HG02610 (cell line): ENCODE data around the gene DNM3.

Source experiments
- ATAC-seq: cut with Tn5 transposase; IDR thresholded peaks from one replicate; pipeline ENCODE4 v1.9.1; 2021; ENCODE audit warnings: mild to moderate bottlenecking, moderate library complexity; ENCODE audit not compliant: unreplicated experiment

Gene DNM3

GRCh38 chr1:171916315-171916771 is 75.0 kb downstream of the DNM3 start:
- ATAC-seq: no peak

GRCh38 chr1:171917331-171917730 is 76.0 kb downstream of the DNM3 start:
- ATAC-seq: no peak

GRCh38 chr1:171919891-171920887 is 78.9 kb downstream of the DNM3 start:
- ATAC-seq: no peak

DNA sequence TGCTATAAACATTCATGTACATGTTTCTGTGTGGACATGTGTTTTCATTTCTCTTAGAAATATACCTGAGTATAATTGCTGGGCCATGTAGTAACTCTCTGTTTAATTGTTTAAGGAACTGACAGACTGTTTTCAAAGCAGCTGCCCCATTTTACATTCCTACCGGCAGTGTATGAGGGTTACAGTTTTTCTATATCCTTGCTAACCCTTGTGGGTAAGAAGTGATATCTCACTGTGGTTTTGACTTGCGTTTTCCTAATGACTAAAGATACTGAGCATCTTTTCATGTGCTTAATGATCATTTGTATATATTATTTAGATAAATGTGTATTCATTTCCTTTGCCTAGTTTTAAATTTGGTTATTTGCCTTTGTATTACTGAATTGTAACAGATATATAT is 81.7 kb downstream of the DNM3 start:
- no peak for ATAC-seq

- ATAC-seq: no peak
Observed at GRCh38 chr1:171929121-171929520, 87.8 kb downstream of the DNM3 start.

DNA sequence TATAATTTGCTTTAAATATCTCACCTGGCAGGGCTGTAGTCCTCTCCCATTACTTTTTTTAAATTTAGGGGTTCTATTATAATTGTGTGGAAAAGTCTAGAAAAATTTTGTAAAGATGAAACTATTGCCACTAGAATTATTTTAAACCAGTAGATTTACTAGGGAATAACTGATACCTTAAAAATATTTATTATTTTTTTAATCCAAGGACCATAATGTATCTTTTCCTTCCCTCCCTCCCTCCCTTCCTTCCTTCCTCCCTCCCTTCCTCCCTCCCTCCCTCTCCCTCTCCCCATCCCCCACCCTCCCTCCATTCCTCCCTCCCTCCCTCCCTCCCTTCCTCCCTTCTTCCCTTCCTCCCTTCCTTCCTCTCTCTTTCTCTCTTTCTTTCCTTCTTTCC is 90.5 kb downstream of the DNM3 start:
- ATAC-seq: no peak

GRCh38 chr1:171934664-171935063 is 93.4 kb downstream of the DNM3 start:
- ATAC-seq: no peak

DNA sequence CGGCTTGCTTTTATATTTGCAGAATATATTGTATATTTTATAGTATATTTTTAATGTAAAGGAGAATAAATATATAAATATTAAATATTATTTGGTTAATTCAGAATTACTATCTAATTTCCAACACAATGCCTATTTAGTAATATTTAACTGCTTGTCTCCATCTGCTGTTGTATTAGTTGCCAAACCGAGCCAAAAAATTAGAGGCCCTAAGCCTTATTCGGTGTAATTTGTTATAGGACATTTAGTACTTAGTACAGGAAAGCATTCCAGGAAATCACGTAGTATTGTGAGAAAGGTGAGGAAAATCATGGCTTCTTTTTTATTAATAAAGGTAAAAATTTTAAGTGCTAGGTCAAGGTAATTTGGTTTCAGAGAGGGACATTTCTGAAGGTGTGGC is 93.8 kb downstream of the DNM3 start:
- ATAC-seq: no peak

DNA sequence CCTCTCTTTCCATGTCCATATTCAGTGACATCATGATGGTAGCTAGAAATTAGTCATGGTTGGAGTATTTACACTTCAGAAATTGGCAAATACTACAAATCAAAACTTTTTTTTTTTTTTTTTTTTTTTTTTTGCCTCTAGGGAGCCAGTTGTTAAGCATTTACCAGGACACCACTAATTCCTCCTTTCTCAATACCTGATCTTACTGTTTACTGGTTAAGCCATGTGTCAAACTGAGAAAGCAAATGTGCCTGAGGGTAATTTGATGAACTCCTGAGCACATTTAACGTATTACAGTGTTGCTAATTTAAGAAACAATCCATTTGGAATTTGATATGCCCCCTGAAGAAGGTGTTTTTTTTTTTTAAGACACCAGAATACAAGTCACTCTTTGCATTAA is 94.4 kb downstream of the DNM3 start:
- no peak for ATAC-seq

GRCh38 chr1:171937938-171938337 is 96.6 kb downstream of the DNM3 start:
- no peak for ATAC-seq

- ATAC-seq: no peak
Observed at GRCh38 chr1:171939740-171940139, 98.4 kb downstream of the DNM3 start.

GRCh38 chr1:171940368-171940767 is 99.1 kb downstream of the DNM3 start:
- no peak for ATAC-seq

DNA sequence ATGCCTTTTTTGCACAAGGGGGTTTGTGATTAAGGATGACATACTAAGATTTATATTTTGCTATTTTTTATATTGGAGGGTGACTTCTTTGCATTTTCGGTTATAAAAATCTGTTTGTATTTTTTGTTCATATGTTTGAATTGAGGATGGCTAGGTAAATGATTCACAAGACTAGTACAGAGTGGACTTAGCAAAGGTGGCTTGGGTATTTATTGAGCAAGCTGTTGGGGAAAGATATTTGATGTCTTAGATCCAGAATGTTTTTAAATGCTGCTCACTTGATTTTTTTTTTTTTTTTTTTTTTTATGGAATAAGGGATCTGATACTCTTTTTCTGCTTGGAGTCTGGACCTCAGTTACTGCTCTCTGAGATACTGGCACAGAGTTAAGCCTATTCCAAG is 100.6 kb downstream of the DNM3 start:
- no peak for ATAC-seq

DNA sequence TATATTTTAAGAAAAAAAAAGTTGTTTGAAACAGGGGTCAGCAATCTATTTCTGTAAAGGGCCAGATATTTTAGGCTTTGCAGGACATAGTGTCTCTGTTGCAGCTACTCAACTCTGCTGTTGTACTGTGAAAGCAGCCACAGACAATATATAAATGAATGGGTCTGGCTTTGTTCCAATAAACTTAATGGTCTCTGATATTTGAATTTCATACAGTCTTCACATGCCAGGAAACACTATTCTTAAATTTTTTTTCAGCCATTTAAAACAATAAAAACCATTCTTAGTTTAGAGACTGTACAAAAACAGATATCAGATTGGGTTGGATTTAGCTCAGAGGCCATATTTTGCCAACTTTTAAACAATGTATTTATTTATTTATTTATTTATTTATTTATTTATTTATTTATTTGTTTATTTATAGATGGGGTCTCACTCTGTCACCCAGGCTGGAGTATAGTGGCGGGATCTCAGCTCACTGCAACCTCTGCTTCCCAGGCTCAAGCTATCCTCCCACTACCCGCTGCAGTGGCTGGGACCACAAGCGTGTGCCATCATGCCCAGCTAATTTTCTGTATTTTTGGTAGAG is 102.8 kb downstream of the DNM3 start:
- no peak for ATAC-seq

GRCh38 chr1:171948511-171948910 is 107.2 kb downstream of the DNM3 start:
- ATAC-seq: no peak

DNA sequence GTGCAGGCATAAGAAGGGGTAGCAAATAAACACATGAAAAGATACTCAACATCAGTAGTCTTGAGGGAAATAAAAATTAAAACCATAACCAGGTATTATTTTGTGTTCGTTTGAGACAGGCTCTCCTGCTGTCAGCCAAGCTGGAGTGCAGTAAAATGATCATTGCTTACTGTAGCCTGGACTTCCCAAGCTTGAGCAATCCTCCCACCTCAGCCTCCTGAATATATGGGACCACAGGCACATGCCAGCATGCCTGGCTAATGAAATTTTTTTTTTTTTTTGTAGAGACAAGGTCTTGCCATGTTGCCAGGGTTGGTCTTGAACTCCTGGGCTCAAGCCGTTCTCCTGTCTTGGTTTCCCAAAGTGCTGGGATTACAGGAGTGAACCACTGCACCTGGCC is 108.0 kb downstream of the DNM3 start:
- no peak for ATAC-seq

DNA sequence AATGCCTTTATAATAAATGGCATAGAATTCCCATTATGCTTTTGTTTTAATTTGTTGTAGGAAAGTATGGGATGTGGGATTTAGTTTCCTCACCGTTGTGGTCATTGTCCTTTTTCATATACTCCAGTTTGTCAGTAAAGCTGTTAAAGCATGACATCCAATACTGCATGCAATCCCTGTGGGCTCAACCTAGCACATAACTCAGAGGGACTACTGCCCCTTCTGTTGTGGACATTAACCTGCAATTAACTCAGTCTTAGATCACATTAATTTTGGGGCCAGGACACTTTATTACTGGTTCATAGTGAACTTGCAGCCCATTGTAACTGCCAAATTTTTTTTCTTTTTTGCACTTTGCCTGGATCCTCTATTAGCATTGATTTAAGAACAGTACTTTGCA is 112.5 kb downstream of the DNM3 start:
- ATAC-seq: no peak

DNA sequence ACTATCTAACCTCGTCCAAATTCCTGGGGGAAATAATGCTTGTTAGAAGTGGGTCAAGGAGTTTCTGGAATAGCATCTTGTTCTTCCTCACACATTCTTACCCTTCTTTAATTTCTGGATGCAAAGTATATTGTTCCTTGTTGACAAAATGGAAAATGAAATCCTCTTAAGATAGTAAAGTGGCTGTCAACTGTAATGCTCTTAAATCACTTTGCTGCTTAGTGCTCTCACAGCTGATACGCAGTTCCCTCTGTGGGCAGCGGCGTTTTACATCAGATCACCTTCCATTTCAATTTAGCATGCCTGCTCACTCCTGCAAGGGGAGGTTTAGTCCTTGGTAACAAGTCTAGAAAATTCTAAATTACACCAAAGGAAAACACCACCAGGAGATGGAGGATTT is 113.1 kb downstream of the DNM3 start:
- no peak for ATAC-seq

- ATAC-seq: no peak
Observed at GRCh38 chr1:171961861-171962260, 120.6 kb downstream of the DNM3 start.

DNA sequence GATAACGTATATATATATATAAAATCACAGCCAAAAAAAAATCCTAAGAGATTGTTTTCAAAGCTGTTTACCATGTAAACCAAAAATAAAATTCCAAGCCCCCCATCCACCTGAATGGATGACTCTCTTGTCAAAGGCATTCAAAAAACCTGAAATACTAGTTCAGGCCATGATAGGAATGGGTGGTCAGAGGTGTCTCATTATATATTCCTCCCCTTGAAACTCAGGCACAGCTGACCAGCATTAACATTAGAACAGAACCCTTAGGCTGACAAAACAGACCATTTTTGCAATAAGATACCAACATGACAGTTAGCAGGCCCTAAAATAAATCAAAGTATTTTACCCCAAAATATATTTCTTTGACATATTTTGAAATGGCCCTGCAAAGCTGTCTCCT is 122.5 kb downstream of the DNM3 start:
- ATAC-seq: no peak

GRCh38 chr1:171965777-171966176 is 124.5 kb downstream of the DNM3 start:
- no peak for ATAC-seq
